HL-60/S4 (cell line): ENCODE results near the gene ATP6V0A4.
"Not testable (repeated sequence)": the region's sequence is repeated elsewhere in the genome, so short reads cannot be mapped to it uniquely, and the experiment has no call there.

Experiments used
- in situ Hi-C: fragments of 300-500 bp; cut with MboI; formaldehyde crosslinking; loops from 2 replicates; pipeline ENCODE4 v1.14.3; 2022; ENCODE audit warnings: low sequenced_read_pairs

The ATP6V0A4 gene

DNA sequence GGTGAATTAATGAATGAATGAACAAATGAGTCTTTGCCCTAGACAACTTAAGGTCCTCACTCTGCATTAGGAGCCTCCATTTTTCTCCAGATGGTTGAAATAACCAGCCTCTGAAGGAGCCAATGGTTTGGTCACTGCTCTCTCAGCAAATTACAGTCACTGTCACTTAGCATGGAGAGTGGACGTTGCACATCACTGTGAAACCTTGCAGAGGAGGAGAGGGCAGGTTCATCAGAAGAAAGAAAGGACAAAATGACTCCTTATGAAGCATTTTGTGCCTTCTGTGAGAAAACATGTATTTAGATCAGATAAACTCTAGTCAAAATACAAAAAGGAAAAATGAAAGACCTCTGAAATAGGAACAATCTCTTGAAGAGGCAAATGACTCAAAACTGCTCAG is 6.6 kb upstream of the ATP6V0A4 start:
- in situ Hi-C loops: no loop called here

DNA sequence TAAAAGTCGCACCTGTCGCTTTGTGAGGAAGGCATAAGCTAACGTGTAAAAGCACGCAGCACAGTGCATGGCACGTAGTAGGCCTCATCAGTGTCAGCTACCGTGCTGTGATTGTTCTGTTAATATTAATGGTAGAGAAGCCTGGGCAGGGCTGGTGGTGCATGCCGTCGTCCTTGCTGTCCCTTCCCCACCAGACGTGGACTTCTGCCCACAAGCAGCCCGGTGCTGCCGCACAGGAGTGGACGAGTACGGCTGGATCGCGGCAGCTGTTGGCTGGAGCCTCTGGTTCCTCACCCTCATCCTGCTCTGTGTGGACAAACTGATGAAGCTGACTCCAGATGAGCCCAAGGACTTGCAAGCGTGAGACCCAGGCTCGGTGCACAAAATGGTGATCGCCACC is 4.7 kb upstream of the ATP6V0A4 start:
- in situ Hi-C loops: no loop called here

DNA sequence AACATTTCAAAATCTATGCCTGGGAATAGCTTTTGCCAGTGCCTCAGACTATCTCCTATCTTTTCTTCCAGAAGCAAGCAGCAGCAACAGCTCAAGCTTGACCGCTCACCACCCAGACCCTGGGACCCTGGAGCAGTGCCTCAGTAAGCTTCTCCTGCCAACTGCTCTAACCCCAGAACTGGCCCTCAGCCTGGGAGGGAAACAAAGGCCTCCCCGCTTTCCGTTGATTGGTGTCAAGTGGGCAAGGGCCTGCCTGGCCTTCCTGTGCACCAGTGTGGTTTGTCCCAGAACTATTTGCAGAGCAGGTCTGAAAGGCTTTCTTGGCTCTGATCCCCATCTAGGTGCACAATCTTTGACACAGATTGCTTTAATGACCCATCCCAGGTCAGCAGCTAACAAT is 3.3 kb upstream of the ATP6V0A4 start:
- in situ Hi-C loops: no loop called here

DNA sequence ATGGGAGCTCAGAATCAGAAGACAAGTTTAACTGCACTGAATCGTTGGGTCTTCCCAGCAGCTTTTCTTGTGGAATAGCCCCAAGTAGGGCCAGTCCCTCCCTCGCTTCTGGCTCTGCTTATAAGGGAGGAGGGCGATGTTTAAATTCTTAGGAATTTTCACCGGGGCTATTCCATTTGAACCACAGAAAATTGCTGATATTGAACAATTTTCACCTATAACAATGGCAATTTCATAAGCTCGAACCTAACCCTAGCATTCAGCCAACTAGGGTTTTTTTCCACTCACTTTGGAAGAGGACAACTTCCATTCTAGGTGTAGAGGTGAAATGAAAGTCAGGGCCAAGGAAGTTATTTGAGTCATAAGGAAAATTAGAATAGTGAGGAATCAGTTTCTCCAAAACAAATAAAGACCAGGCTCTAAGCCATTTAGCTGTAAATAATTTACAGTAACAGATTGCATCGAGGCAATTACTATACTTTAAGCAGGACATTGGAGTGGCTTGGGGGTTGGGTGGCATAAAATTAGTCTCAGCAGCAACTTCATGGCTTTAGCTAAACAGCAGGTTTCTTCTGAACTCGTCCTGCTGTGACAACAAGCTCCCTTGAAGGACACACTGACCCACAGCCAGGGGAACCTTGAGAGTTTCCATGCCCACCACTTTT is 1.5 kb upstream of the ATP6V0A4 start:
- in situ Hi-C loops: no loop called here

DNA sequence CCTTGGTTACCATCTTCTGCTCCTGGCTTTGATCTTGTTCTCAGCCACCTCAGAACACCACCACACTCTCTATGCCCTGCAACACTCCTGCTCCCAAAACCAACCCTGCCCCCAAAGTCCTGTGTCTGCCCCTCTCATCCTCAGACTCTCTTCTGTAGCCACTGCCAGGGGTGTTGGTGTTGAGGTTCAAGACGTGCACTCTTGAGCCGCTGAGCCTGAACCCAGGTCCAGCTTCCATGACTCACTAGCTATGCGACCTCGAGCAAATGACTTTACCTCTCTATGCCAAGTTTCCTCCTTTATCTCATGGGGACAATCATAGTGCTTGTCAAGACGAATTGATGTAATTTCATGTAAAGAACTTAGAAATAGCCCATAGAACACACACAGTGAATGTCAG is 840 bp upstream of the ATP6V0A4 start:
- in situ Hi-C loops: no loop called here

DNA sequence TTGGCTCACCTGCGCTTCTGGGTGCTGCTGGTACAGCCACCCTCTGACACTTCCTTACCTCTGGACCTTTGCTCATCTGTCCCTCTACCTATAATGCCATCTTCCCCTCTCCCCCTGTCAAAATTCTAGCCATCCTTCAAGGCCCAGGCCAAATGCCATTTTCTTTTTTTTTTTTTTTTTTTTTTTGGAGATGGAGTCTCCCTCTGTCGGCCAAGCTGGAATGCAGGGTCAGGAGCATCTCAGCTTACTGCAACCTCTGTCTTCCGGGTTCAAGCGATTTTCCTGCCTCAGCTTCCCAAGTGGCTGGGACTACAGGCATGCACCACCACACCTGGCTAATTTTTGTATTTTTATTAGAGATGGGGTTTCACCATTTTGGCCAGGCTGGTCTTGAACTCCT is 950 bp downstream of the ATP6V0A4 start:
- in situ Hi-C loops: not testable (repeated sequence)

DNA sequence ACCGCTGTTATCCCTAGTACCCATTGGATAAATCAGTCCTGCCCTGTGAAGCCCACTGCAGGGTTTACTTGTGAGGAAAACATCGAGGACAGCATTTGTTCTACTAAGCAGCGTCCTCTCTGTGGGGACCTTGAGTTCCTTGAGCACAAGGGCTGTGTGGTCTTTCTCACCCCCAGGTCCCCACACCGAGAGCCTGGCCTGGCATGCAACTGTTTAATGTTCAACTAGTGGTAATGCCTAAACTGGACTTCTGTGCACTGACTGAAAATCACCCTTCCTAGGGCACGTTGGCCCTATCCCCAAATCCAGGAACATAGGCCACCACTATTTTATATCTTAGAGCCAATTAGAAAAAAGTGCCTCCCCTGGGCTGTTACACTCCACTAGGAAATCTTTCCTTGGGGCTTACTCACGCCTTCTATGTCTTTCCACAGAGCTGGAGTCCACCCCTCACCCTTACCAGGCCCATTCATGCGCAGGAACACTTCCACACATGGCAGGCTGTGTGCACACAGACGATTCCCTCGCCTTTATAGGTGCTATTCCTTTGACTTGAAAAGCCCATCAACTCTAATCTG is 1.9 kb downstream of the ATP6V0A4 start:
- in situ Hi-C loops: no loop called here

DNA sequence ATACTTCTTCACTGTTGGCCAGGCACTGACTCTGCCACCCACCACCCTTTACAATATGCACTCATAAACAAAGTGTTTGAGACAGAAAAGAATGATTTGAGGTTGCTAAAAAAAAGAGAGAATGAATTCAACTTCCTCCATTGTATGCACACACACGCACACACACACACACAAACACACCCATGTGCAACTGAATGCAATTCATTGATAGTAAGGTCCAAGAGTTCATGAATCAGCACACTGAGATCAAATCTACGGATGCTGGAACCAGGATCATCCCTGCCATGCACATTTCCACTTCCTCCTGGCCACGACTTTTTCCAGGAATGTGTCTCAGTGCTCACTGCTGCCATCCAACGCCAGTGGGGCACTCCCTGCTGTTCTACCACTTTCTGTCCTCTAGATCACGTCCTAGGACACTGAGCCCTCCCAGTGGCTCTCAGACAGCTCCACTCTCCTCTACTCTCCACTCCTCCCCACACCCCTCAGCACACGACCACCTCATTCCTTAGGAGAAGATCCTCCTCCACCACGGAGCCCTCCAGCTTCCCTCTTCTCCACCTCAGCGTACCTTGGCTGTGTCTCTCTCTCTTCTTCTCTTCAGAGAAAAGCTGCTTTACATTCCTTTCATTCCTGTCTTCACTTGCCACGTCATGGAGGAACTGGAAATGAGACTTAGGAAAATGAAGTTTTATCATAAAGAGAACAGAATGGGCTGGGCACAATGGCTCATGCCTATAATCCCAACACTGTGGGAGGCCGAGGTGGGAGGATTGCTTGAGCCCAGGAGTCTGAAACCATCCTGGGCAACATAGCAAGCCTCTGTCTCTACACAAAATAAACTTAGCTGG is 12.2 kb downstream of the ATP6V0A4 start:
- in situ Hi-C loops: no loop called here

DNA sequence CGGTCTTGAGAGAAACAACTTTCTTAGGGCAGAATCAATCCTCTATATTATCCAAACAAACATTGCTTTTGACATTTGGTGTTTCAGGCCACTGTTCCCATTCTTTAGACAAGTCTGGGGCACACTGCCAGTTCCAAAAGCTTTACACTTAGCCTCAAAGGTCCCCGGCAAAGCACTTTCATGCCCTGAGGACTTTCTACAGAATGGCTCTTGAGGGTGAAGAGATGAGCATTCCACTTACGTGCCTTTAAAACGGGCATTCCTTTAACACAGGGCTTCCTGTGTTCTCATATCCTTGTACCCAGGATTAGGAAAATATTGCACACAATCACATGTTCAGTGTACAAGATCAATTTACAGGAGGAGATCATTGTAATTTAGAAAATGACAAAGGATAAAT is 13.3 kb downstream of the ATP6V0A4 start:
- in situ Hi-C loops: no loop called here

DNA sequence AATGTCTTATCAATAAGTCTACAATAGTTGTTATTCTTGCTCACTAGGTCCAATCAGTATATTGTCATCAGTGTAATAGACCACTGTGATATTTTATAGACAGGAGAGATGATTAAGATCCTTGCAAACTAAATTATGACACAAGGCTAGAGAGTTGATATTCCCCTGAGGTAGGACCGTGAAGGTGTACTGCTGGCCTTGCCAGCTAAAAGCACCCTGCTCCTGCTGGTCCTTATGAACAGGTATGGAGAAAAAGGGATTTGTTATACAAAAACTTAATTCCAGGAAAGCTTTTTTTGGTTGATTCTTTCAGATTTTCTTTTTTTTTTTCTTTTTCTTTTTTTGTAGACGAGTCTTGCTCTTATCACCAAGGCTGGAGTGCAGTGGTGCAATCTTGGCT is 17.0 kb downstream of the ATP6V0A4 start:
- in situ Hi-C loops: no loop called here

DNA sequence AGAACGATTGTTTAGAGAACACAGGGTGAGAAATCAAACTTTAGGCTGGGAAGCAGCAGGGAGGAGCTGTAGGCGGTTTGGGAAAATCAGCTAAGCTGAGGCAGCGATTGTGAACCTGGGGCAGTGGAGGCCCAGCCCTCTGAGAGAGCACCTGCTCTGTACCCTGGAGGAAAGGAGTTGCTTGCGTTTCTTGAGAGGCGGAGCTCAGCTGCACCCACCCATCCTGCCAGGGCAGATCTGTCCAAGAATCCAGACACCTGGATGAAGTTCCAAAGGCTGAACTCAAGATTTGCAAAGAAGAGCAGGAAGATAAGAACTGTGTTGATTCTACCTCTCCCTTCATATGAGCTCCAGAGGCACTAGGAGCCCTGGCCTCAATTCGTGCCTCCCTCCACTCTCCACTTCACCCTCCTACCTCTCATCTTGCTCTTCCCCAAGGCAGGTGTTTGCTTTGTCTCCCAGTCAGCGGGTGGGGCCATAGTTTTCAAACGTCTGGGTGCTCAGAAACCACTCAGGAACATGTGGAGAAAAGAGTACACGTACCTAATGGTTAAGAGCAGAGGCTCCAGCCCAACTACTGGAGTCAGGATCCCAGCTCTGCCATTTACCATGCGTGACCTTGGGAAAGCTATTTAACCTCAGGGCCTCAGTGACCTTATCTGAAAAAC is 21.7 kb downstream of the ATP6V0A4 start:
- in situ Hi-C loops: no loop called here

DNA sequence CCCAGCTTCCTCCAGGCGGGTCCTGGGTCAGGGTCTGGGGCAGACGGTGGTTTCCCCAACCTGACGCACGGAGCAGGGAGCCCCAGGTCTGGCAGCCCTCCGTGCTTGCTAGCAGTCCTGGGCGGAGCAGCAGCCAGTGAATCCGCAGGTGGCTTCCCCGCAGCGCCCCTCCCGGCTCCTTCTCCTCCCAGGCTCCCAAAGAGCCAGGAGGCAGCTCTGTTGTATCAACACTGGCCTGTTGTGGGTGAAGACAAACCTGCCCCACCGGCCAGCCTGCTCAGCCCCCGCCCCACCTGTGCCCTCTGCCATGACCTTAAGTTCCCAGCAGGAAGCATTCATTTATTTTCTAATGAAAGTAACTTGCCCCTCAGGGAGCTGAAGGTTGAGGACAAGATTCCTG is 24.2 kb downstream of the ATP6V0A4 start:
- in situ Hi-C loops: no loop called here

DNA sequence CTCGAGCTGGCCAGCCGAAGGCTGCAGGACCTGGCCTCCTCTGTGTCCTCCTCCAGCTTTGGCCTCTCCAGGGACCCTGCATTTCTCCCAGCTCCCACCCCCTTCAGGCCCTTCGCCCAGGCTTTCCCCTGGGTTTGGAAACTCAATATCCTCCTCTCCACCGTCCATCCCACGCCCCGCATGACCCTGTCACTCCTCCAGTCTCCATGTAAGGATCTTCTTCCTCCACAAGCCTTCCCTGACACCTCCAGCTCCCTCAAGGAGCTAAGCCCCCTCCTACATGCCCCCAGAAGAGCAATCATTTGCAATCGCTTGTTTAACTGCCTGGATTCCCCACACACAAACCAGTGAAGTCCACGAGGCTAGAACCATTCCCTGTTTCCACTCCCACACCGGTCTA is 24.8 kb downstream of the ATP6V0A4 start:
- in situ Hi-C loops: no loop called here

DNA sequence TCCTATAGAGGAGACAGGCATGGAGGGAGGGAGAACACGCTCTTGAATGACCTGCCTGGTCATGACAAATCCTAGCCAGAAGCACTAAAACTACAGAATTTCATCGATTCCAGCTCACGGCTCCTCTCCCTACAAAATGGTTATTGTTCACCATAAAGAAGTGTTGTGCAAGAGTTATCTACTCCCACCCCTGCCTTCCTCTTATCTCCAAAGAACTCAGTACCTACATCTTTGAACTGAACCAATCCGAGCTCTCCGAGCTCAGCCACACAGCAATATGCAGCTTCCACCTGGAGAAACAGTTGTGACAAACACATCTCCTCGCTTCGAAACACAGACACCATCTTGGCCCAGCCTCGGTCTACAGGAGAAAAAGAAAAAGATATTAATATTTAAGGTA is 27.1 kb downstream of the ATP6V0A4 start:
- in situ Hi-C loops: no loop called here

DNA sequence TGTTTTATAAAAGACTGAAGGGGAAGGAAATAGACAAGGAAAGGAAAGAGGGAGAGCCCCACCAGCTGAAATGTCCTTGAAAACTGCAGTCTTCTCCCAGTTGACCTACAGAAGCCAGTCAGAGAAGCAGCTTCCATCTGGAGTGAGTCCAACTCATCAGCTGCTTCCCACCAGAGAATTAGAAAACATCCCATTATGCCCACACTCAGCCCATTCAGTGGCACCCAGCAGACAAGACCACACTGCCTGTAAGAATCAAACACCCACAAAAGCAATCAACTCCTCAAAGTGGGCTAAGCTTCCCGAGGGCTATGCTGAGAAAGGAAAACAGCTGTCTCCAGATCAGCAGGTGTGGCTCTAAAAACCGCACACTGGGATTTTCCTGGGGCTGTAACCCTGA is 29.8 kb downstream of the ATP6V0A4 start:
- in situ Hi-C loops: no loop called here

DNA sequence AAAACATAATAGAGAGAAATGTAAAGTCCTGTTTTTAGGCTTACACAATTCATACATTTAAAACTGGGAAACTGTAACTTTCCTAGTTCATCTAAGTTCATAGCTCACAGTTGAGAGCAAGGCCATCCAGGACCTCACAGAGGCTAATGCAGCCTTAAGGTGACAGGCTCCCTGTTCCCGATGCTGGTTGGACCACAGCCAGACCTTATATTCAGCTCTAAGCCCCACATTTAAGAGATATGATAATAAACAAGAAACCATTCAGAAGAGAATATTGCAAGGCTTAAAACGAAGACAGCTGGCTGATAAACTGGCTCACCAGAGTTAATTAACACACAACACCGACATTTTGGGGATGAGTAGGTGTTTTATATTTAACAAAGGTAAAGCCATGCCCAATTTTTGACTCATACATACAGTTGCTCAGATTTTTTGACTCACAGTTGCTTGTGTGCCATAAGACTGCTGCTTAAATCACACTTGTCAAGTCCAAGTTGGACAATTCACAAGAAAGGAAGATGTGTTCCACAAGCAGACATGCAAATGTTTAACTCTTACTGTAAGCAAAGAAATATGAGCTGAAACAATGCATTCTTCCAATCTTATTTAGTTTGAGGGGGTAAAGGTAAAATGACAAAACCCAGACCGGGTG is 41.3 kb downstream of the ATP6V0A4 start:
- in situ Hi-C loops: no loop called here

DNA sequence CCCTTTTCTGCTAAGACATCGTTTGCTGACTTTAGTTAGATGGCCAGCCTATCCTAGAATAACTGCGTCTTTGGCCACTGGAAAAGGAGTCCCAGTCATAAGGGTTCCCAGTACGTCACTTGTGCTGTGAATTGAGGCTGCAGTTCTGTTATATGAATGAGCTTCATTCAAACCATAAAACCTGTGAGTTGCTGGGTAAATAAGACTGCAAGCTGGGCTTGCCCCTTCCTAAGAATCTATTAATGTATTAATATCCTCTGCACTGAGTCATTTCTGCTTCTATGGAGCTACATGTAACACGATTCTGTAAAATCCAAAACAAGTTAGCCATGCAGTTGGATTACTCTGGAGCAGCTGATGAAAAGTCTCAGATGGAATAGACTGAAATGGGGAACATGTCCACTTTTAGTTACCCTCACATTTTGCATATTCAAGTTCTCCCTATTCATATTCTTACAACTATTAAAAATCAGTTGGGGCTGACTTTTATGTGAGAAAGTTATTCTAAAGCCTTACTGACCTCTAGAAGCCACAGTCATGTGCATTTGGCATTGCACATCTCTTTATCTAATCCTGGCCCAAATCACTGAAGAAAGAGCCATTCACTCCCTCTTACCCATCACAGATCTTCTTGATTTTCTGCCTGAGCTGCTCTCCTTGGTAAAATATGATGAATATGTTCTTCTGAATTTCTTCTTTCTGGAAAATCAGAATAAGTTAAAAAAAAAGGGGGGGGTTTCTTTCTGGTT is 42.0 kb downstream of the ATP6V0A4 start:
- in situ Hi-C loops: no loop called here

DNA sequence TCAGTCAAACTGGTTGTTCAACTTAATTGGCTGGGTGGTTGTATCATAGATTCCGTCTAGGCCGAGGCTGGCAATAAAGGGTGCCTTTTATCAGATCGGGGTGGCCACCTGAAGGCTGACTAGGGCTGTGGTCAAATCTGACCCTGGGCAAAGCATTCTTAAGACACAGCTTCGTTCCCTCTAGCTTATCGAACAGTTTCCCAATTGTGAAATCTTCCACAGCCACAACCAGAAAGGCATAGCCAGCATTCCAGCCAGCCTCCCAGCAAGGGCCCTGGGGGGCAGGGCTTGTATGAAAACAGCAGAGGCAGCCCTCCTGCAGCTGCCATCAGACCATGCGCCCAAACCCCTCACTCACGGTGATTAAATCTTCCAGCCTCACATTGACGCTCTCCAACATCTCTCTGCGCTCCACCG is 42.7 kb downstream of the ATP6V0A4 start:
- in situ Hi-C loops: no loop called here

DNA sequence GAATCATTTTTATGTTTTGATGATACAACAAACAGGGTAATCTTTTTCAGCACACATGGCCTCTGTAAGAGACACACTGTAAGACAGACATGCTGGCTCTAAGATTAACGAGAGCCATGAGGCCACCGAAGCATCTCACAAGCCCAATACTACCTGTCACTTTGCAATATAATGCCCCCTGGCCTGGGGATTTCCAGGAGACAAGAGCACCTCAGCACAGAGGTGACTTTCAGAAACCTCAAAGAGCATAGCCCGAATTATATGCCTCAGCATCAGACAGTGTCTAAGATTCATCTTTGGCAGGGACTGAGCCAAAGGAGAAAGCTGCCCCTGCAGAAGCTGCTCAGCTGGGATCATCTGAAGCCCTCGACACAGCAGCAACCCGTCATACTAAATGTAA is 44.4 kb downstream of the ATP6V0A4 start:
- in situ Hi-C loops: no loop called here

DNA sequence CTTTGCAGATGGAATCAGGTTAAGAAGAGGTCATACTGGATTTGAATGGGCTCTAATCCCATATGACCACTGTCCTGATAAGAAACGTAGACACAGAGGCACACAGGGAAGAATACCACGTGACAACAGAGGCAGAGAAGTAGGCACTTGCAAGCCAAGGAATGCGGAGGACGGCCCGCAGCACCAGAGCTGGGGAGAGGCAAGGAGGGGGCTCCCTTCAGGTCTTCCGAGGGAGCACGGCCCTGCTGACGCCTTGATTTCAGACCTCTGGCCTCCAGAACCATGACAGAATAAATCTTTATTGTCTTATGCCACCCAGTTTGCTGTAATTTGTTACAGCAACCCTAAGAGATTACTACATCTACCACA is 44.9 kb downstream of the ATP6V0A4 start:
- in situ Hi-C loops: no loop called here
